Chondrocyte (in vitro differentiated cells): ENCODE results near the gene HHIPL1. TPM values are rescaled to one million over a fixed set of nuclear protein-coding genes. Genes with fewer than 3 reads are reported as not detected.
A peak's percentile ranks its signal among the peaks of the same experiment; 100 is the strongest.

ENCODE experiments used
- DNase-seq: peaks from one replicate; pipeline ENCODE4 v3.0.0; 2021; ENCODE audit warnings: mixed read lengths, low spot score
- H3K27ac Mint-ChIP-seq: one replicate; pipeline ENCODE4 v1.8.0; 2021; ENCODE audit warnings: mild to moderate bottlenecking, moderate library complexity, mixed read lengths; ENCODE audit not compliant: unreplicated experiment
- H3K27me3 Mint-ChIP-seq: 2 replicates; pipeline ENCODE4 v1.8.0; 2021; ENCODE audit warnings: low read depth, mixed read lengths
- H3K36me3 Mint-ChIP-seq: 2 replicates; pipeline ENCODE4 v1.8.0; 2021; ENCODE audit warnings: low read depth, mixed read lengths
- H3K4me1 Mint-ChIP-seq: 2 replicates; pipeline ENCODE4 v1.8.0; 2021; ENCODE audit warnings: low read depth, mild to moderate bottlenecking, mixed read lengths
- H3K4me3 Mint-ChIP-seq: one replicate; pipeline ENCODE4 v1.8.0; 2021; ENCODE audit warnings: mild to moderate bottlenecking, moderate library complexity, mixed read lengths; ENCODE audit not compliant: unreplicated experiment
- H3K9me3 Mint-ChIP-seq: 2 replicates; pipeline ENCODE4 v1.8.0; 2021; ENCODE audit warnings: low read depth, mixed read lengths
- CTCF ChIP-seq: fragments of 200-600 bp; sonication (generic); IDR thresholded peaks from 2 replicates; pipeline ENCODE4 v1.5.0; 2021; ENCODE audit warnings: antibody characterized with exemption, mild to moderate bottlenecking, moderate library complexity
- total RNA-seq: library from RNA; stranded (reverse); gene quantifications from 3 replicates; pipeline ENCODE4 v1.2.1, GENCODE V29; 2021

The HHIPL1 gene
- total RNA-seq, 1 donor from 2014 or later, result 5.6 TPM

GRCh38 chr14:99685596-99685995 is 40.7 kb downstream of the HHIPL1 start:
- no peak for DNase-seq
- H3K4me1 Mint-ChIP-seq, result peaks cover 5% of the 10 kb centered on the region
- H3K27me3 Mint-ChIP-seq, result peaks cover 15% of the 10 kb centered on the region
- TF ChIP-seq CTCF, result no peak
- no peak overlapping the region for H3K27ac Mint-ChIP-seq
- peak overlapping the region; percentile 28 for H3K4me3 Mint-ChIP-seq
- no peaks in the 10 kb centered on the region for H3K36me3 Mint-ChIP-seq
- H3K9me3 Mint-ChIP-seq, result no peaks in the 10 kb centered on the region

GRCh38 chr14:99686557-99687283 is 41.8 kb downstream of the HHIPL1 start:
- no peaks in the 10 kb centered on the region for H3K36me3 Mint-ChIP-seq
- peaks cover 5% of the 10 kb centered on the region for H3K4me1 Mint-ChIP-seq
- H3K4me3 Mint-ChIP-seq, result no peak overlapping the region
- no peak for DNase-seq
- H3K27me3 Mint-ChIP-seq, result peaks cover 17% of the 10 kb centered on the region
- no peak for TF ChIP-seq CTCF
- H3K27ac Mint-ChIP-seq, result no peak overlapping the region
- no peaks in the 10 kb centered on the region for H3K9me3 Mint-ChIP-seq

GRCh38 chr14:99687284-99688209 is 42.6 kb downstream of the HHIPL1 start:
- H3K9me3 Mint-ChIP-seq, result no peaks in the 10 kb centered on the region
- H3K4me3 Mint-ChIP-seq, result no peak overlapping the region
- peak; percentile 78 for TF ChIP-seq CTCF
- no peak for DNase-seq
- H3K36me3 Mint-ChIP-seq, result no peaks in the 10 kb centered on the region
- H3K27me3 Mint-ChIP-seq, result peaks cover 17% of the 10 kb centered on the region
- peaks cover 5% of the 10 kb centered on the region for H3K4me1 Mint-ChIP-seq
- no peak overlapping the region for H3K27ac Mint-ChIP-seq

GRCh38 chr14:99688210-99688581 is 43.3 kb downstream of the HHIPL1 start:
- Mint-ChIP-seq H3K4me3 (no peak overlapping the region), H3K9me3 (no peaks in the 10 kb centered on the region), H3K4me1 (peaks cover 2% of the 10 kb centered on the region), H3K27me3 (peaks cover 16% of the 10 kb centered on the region), H3K36me3 (no peaks in the 10 kb centered on the region), H3K27ac (no peak overlapping the region)
- TF ChIP-seq CTCF, result no peak
- no peak for DNase-seq

- Mint-ChIP-seq H3K36me3 (no peaks in the 10 kb centered on the region), H3K27ac (no peak overlapping the region), H3K4me1 (no peaks in the 10 kb centered on the region), H3K27me3 (peaks cover 16% of the 10 kb centered on the region), H3K4me3 (no peak overlapping the region), H3K9me3 (no peaks in the 10 kb centered on the region)
- no peak for TF ChIP-seq CTCF
- no peak for DNase-seq
Observed at GRCh38 chr14:99688629-99689028, 43.7 kb downstream of the HHIPL1 start.
